RWPE2 (cell line): ENCODE data around the gene NXF1.
A peak's percentile ranks its signal among the peaks of the same experiment; 100 is the strongest.
"Not testable (repeated sequence)": the region's sequence is repeated elsewhere in the genome, so short reads cannot be mapped to it uniquely, and the experiment has no call there.

Experiments
- ATAC-seq: fragments of 200-7000 bp; cut with Tn5 transposase; 3 replicates; pipeline ENCODE4 v1.9.1; 2021; ENCODE audit warnings: low read depth
- DNase-seq: peaks from one replicate; pipeline ENCODE4 v3.0.0-alpha.2; 2020; ENCODE audit warnings: low spot score
- H3K27ac ChIP-seq: fragments of 450-650 bp; 2 replicates; pipeline ENCODE4 v1.5.1; 2017; ENCODE audit warnings: mild to moderate bottlenecking; ENCODE audit not compliant: poor library complexity, severe bottlenecking
- H3K27me3 ChIP-seq: fragments of 250-450 bp; sonication (Bioruptor Pico); 2 replicates; pipeline ENCODE4 v1.5.1; 2021; ENCODE audit warnings: mild to moderate bottlenecking, moderate library complexity; ENCODE audit not compliant: insufficient read depth, poor library complexity, severe bottlenecking
- H3K36me3 ChIP-seq: fragments of 250-450 bp; sonication (Bioruptor Pico); 2 replicates; pipeline ENCODE4 v1.5.1; 2020; ENCODE audit warnings: low read depth, mild to moderate bottlenecking, moderate library complexity
- H3K4me1 ChIP-seq: fragments of 250-450 bp; sonication (Bioruptor Pico); 2 replicates; pipeline ENCODE4 v1.5.1; 2021; ENCODE audit warnings: mild to moderate bottlenecking, moderate library complexity; ENCODE audit not compliant: insufficient read depth, poor library complexity, severe bottlenecking
- H3K4me3 ChIP-seq: fragments of 250-450 bp; sonication (Bioruptor Pico); 2 replicates; pipeline ENCODE4 v1.5.1; 2021; ENCODE audit warnings: mild to moderate bottlenecking, moderate library complexity; ENCODE audit not compliant: severe bottlenecking
- H3K9me3 ChIP-seq: fragments of 250-450 bp; sonication (Bioruptor Pico); 2 replicates; pipeline ENCODE4 v1.5.1; 2021; ENCODE audit warnings: mild to moderate bottlenecking, moderate library complexity; ENCODE audit not compliant: severe bottlenecking
- CTCF ChIP-seq: fragments of 450-650 bp; IDR thresholded peaks from one replicate; pipeline ENCODE4 v1.5.1; 2017; ENCODE audit warnings: mild to moderate bottlenecking, moderate library complexity; ENCODE audit not compliant: poor library complexity, severe bottlenecking

NXF1 gene

DNA sequence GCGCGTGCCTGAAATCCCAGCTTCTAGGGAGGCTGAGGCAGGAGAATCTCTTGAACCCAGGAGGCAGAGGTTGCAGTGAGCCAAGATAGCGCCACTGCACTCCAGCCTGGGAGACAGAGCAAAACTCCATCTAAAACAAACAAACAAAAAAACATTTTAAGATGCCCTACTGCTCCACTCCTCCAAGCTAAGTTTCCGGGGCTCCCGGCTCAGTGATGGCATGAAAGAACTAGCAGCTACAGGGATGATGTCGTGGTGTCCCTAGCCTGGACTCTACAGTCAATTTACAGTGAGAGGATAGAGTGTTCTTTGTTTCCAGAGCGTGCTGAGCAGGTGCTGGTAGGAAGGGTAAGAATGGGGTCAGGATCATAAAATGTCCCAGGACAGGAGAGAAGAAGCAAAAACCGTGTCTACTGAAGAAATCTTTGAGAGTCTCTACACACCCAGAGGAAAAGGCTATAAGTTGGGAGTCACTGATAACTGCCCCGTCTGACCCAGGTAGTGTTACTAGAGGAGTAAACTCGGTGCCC, 50.1 kb downstream of the NXF1 start:
- H3K4me1 ChIP-seq: no peaks in the 10 kb centered on the region
- DNase-seq: no peak
- H3K36me3 ChIP-seq: peaks cover 13% of the 10 kb centered on the region; the same call in 1 of the 2 replicates
- no peak overlapping the region for H3K4me3 ChIP-seq
- H3K27ac ChIP-seq: no peak overlapping the region
- H3K27me3 ChIP-seq: no peaks in the 10 kb centered on the region
- no peak for ATAC-seq
- H3K9me3 ChIP-seq: no peaks in the 10 kb centered on the region
- TF ChIP-seq CTCF: no peak

- H3K27ac ChIP-seq: peak within 1 kb of the TSS; percentile 44
- H3K27me3 ChIP-seq: no peaks in the 10 kb centered on the region
- H3K4me1 ChIP-seq: no peaks in the 10 kb centered on the region
- H3K9me3 ChIP-seq: no peaks in the 10 kb centered on the region
- H3K4me3 ChIP-seq: peak within 1 kb of the TSS; percentile 85
- no peak for TF ChIP-seq CTCF
- peaks cover 18% of the 10 kb centered on the region for H3K36me3 ChIP-seq
- ATAC-seq (peak; percentile 98), DNase-seq (peak; percentile 98)
Observed at GRCh38 chr11:62753736-62754603, 51.3 kb downstream of the NXF1 start, which contains the start of gene ZBTB3. TSS of gene ZBTB3 (minus strand) at chr11:62754160. CDS start at chr11:62753664, 496 bp downstream.

DNA sequence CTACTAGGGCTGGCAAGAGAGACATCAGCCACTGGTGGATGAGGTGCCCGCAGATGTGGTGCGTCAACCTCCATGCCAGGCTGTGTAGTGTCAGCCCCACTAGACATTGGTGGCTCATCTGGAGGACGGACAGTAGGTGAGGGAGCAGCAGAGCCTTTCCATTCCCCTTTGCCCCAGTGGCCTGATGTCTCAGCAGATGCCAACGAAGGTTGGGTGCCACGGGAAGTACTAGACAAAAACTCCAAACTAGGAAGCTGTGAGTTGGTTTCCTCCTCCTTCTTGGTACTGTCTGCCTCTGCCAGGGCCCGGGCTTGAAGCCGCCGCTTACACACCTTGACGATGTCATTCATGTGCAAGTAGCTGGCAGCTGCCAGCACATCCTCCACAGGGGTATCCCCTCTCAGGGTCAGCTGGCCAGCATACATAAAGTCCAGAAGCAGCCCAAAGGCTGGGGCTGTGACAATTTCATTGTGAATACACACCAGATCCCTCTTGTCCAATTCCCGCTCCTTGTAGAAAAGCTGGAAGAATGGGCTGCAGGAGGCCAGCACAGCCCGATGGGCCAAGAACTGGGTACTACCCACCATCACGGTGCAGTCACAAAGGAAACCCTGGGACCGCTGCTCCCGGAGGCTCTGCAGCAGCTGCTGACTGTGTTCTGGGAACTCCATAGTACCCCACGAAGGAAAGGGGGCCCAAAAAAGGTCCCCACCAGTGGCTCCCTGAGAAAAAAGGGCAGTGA, 52.1 kb downstream of the NXF1 start:
- peak overlapping the region; percentile 44 for H3K27ac ChIP-seq

DNA sequence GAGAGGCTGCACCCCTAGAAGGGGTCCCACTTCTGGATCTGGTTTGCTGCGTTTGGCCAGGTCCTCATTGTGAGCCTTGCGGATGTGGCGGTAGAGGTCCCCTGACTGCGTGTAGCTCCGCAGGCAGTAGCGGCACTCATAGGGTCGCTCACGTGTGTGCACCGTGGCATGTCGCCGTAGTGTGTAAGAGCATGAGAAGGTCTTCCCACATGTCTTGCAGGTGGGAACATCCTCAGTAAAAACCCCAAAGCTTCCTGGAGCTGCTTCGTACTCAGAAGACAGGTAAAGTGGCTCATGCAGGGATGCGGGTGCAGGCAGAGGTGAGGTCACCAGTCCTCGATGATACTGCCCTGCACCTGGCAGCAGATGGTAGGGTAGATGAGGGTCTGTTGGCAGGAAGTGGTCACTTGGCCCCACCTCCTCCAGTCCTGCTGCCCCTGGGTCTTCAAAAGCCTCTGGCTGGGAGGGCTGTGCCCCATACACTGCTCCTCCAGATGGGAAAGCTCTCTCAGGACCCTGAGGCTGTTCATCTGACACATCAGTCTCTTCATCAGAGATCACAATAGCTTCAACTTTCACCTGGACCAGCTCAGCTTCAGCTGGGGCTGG, 53.0 kb downstream of the NXF1 start:
- no peaks in the 10 kb centered on the region for H3K9me3 ChIP-seq
- ATAC-seq (no peak), DNase-seq (no peak)
- H3K27me3 ChIP-seq: no peaks in the 10 kb centered on the region
- peaks cover 18% of the 10 kb centered on the region for H3K36me3 ChIP-seq
- no peaks in the 10 kb centered on the region for H3K4me1 ChIP-seq
- no peak for TF ChIP-seq CTCF
- H3K27ac ChIP-seq: no peak overlapping the region
- no peak overlapping the region for H3K4me3 ChIP-seq

More for the DNA sequence above, 52.1 kb downstream of the NXF1 start:
- ATAC-seq (no peak), DNase-seq (no peak)
- Histone ChIP-seq H3K27me3 (no peaks in the 10 kb centered on the region), H3K4me3 (peak overlapping the region; percentile 85), H3K36me3 (peaks cover 18% of the 10 kb centered on the region), H3K9me3 (no peaks in the 10 kb centered on the region), H3K4me1 (no peaks in the 10 kb centered on the region)
- TF ChIP-seq CTCF: no peak

- not testable (repeated sequence) for H3K4me3 ChIP-seq, H3K27me3 ChIP-seq, H3K27ac ChIP-seq, DNase-seq, ATAC-seq, H3K9me3 ChIP-seq, H3K4me1 ChIP-seq
- peaks cover 18% of the 10 kb centered on the region for H3K36me3 ChIP-seq
Observed at GRCh38 chr11:62749931-62750330, 55.3 kb downstream of the NXF1 start.
